Mesothelial cell of epicardium (in vitro differentiated cells): ENCODE results near the gene AFF3. TPM values are rescaled to one million over a fixed set of nuclear protein-coding genes. Genes with fewer than 3 reads are reported as not detected.

Experiments used
- DNase-seq, 2 experiments: peaks; one replicate each; pipeline ENCODE4 v3.0.0; 2021; ENCODE audit warnings: low spot score in 2 of 2; ENCODE audit not compliant: unreplicated experiment in 2 of 2
- H3K27ac Mint-ChIP-seq: 2 replicates; pipeline ENCODE4 v1.8.0; 2021; ENCODE audit warnings: mixed read lengths
- H3K27me3 Mint-ChIP-seq: 2 replicates; pipeline ENCODE4 v1.8.0; 2021; ENCODE audit warnings: low read depth, mixed read lengths
- H3K36me3 Mint-ChIP-seq: 2 replicates; pipeline ENCODE4 v1.8.0; 2021; ENCODE audit warnings: mixed read lengths
- H3K4me1 Mint-ChIP-seq: 2 replicates; pipeline ENCODE4 v1.8.0; 2021; ENCODE audit warnings: mixed read lengths
- H3K4me3 Mint-ChIP-seq: 2 replicates; pipeline ENCODE4 v1.8.0; 2021; ENCODE audit warnings: mild to moderate bottlenecking, moderate library complexity, mixed read lengths
- H3K9me3 Mint-ChIP-seq: 2 replicates; pipeline ENCODE4 v1.8.0; 2021; ENCODE audit warnings: mixed read lengths
- total RNA-seq: library from RNA; stranded (reverse); gene quantifications from 3 replicates; pipeline ENCODE4 v1.2.1, GENCODE V29; 2021
- TF ChIP-seq, protein P1 (sequence below): fragments of 200-600 bp; sonication (generic); IDR thresholded peaks from one replicate; pipeline ENCODE4 v1.5.0; 2021; ENCODE audit warnings: antibody characterized with exemption; ENCODE audit not compliant: unreplicated experiment

The AFF3 gene
- total RNA-seq, 1 donor from 2014 or later: 14.4 TPM

- peaks cover 22% of the 10 kb centered on the region for H3K4me1 Mint-ChIP-seq
Observed at GRCh38 chr2:99725820-99726219, 416.6 kb downstream of the AFF3 start.

DNA sequence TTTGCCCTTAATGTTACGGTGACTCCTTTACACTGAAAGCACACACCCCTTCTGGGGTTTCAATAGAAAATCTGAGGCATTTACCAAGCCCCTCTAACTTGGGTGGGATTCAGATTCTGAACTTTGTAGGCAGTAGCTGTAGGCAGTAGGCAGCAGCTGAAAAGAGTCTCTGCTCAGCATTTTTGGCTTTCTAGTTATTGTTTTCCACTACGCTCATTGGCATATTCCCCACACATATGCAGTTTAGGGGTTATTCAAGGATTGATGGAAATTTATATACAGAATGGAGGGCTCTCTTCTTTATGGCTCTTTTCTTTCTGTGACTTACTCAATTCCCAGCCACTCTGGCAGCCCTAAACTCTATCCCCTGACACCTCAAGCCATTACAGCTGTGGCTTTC lies 419.9 kb downstream of the AFF3 start:
- no peak for DNase-seq
- H3K4me1 Mint-ChIP-seq: peaks cover 7% of the 10 kb centered on the region
- peaks cover 33% of the 10 kb centered on the region for H3K9me3 Mint-ChIP-seq
- H3K4me3 Mint-ChIP-seq: no peak overlapping the region
- peaks cover 7% of the 10 kb centered on the region for H3K36me3 Mint-ChIP-seq
- no peak overlapping the region for H3K27ac Mint-ChIP-seq
- TF ChIP-seq, protein P1, sequence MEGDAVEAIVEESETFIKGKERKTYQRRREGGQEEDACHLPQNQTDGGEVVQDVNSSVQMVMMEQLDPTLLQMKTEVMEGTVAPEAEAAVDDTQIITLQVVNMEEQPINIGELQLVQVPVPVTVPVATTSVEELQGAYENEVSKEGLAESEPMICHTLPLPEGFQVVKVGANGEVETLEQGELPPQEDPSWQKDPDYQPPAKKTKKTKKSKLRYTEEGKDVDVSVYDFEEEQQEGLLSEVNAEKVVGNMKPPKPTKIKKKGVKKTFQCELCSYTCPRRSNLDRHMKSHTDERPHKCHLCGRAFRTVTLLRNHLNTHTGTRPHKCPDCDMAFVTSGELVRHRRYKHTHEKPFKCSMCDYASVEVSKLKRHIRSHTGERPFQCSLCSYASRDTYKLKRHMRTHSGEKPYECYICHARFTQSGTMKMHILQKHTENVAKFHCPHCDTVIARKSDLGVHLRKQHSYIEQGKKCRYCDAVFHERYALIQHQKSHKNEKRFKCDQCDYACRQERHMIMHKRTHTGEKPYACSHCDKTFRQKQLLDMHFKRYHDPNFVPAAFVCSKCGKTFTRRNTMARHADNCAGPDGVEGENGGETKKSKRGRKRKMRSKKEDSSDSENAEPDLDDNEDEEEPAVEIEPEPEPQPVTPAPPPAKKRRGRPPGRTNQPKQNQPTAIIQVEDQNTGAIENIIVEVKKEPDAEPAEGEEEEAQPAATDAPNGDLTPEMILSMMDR: no peak
- H3K27me3 Mint-ChIP-seq: no peaks in the 10 kb centered on the region

More at GRCh38 chr2:99725820-99726219, 416.6 kb downstream of the AFF3 start:
- peaks cover 25% of the 10 kb centered on the region for H3K9me3 Mint-ChIP-seq
- H3K4me3 Mint-ChIP-seq: no peak overlapping the region
- H3K27me3 Mint-ChIP-seq: no peaks in the 10 kb centered on the region
- no peak for DNase-seq
- TF ChIP-seq, protein P1: peak; percentile 21
- H3K36me3 Mint-ChIP-seq: peaks cover 7% of the 10 kb centered on the region
- no peak overlapping the region for H3K27ac Mint-ChIP-seq

DNA sequence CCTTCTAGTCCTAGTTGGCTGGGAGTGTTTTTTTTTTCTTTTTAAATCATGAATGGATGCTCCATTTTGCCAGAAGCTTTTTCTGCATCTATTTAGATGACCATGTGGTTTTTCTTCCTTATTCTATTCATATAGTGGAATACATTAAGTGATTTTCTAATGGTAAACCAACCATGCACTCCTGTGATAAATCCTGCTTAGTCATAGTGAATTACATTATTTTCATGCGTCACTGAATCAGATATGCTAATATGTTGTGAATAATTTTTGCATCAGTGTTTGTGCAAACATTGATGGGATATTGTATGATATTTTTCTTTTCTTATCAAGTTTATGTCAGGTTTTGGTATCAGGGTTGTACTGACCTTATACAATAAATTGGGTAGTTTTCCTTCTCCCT lies 423.3 kb downstream of the AFF3 start:
- Mint-ChIP-seq H3K4me3 (no peak overlapping the region), H3K4me1 (no peaks in the 10 kb centered on the region), H3K27ac (no peak overlapping the region), H3K36me3 (peaks cover 7% of the 10 kb centered on the region), H3K27me3 (no peaks in the 10 kb centered on the region), H3K9me3 (peaks cover 33% of the 10 kb centered on the region)
- DNase-seq: no peak
- TF ChIP-seq, protein P1: no peak

DNA sequence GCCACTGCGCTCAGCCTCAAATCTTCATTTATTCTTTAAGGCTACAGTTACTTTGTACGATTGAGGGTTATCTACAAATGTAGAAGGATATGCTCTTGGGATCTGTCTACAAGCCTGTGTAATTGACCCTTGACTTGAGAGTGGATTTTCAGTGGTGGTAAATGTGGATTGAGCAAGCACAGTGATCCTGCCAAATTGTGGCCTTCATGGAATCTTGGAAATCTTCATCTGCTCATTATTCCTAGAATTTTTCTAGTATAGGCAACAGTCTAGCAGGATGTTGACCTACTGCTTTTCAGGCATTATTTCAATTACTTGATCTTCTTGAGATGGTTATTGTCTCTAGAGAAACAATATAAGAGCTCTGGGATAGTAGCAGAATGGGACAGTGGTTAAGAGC lies 426.4 kb downstream of the AFF3 start:
- DNase-seq: no peak
- peaks cover 7% of the 10 kb centered on the region for H3K4me1 Mint-ChIP-seq
- no peaks in the 10 kb centered on the region for H3K27me3 Mint-ChIP-seq
- H3K36me3 Mint-ChIP-seq: no peaks in the 10 kb centered on the region
- TF ChIP-seq, protein P1: no peak
- H3K27ac Mint-ChIP-seq: no peak overlapping the region
- H3K4me3 Mint-ChIP-seq: no peak overlapping the region
- H3K9me3 Mint-ChIP-seq: peaks cover 9% of the 10 kb centered on the region

- H3K4me3 Mint-ChIP-seq: no peak overlapping the region
Observed at GRCh38 chr2:99714349-99714748, 428.0 kb downstream of the AFF3 start.

More at GRCh38 chr2:99714349-99714748, 428.0 kb downstream of the AFF3 start:
- TF ChIP-seq, protein P1: no peak
- DNase-seq: no peak
- Mint-ChIP-seq H3K27ac (no peak overlapping the region), H3K9me3 (no peaks in the 10 kb centered on the region), H3K36me3 (no peaks in the 10 kb centered on the region), H3K27me3 (no peaks in the 10 kb centered on the region), H3K4me1 (peaks cover 20% of the 10 kb centered on the region)
